ENCODE data around the gene ADAMTSL5.

The ADAMTSL5 gene

GRCh38 chr19:1495051-1495798 is 17.6 kb downstream of the ADAMTSL5 start:
- no peak for DNase-seq

DNA sequence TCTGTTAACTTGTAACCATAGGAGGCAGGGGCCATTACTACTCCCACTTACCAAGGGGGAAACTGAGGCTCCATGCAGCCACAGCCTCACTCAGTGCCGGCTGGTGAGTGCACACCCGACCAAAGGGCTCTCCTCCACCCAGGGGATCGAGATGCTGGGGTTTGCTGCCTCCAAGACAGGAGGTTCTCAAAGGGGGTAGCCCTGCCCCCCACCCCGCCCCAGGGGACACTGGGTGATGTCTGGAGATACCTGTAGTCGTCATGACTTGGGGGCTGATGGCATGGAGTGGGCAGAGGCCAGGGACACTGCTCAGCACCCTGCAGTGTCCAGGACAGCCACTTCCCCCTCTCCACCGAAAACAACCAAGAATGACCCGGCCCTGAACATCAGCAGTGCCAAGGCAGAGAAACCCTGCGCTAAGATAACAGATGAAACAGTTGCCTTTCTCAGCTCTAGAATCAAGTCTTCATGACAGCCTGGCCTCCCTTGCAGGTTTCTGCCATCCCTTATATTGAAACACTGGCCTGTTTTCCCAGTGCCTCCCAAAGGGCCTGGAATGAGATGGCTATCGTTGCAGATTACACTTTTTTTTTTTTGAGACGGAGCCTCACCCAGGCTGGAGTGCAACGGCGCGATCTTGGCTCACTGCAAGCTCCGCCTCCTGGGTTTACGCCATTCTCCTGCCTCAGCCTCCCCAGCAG is 18.6 kb downstream of the ADAMTSL5 start:
- no peak for DNase-seq

GRCh38 chr19:1492474-1493006 is 20.3 kb downstream of the ADAMTSL5 start:
- no peak for DNase-seq

DNA sequence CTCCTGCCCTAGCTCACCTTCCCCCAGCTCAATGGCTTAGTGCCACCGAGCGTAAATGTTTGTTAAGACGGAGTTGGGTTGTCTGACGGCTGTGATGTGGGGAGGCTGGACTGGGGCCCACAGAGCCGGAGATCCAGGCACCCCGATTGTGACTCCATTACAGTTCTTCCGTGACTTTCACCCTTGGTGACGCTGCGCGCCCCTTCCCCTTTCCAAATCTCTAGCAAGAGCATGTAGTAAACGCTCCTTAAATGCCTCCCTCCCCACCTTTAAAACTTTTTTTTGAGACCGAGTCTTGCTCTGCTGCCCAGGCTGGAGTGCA is 21.0 kb downstream of the ADAMTSL5 start:
- DNase-seq: no peak

DNA sequence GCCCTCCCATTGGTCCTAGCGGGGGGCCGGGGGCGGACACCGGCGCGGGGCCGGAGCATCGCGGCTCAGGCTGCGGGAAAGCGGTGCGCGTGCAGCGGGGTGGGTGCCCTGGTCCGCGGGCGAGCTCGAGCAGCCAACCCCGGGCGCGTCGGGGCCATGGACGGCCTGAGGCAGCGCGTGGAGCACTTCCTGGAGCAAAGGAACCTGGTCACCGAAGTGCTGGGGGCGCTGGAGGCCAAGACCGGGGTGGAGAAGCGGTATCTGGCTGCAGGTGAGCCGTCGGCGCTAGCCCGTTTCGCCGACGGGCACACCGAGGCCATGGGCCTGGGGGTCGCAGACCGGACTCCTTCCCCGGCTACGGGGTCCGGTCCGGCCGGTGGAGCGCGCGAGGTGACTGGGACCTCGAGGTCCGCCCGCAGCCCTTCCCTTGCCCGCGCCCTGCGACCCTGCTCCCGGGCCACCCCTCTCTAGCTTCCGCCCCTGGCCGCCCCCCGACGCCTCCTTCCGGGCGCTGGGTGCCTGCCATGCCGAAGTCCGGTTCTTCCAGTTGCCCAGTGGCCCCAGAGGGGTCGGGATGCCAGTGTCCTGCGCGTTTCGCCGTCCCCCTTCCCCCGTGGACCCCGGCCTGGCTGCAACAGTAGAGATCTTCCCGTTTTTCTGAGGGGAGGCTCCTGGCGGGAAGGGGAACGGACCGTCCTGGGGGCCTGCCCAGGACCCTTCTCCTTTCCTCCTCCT is 21.5 kb downstream of the ADAMTSL5 start, which contains the start of gene REEP6:
TSS of gene REEP6 (plus strand) at position 68 of the 735 bp plus-strand sequence. CDS start at position 157, 89 bp downstream.
- no peak for DNase-seq

- DNase-seq: peak; percentile 93 to 96
Measured at GRCh38 chr19:1490311-1491113, 22.3 kb downstream of the ADAMTSL5 start, which contains the start of gene PCSK4. Gene PCSK4 (minus strand): TSS chr19:1490350. CDS start chr19:1490346, 4 bp downstream.

DNA sequence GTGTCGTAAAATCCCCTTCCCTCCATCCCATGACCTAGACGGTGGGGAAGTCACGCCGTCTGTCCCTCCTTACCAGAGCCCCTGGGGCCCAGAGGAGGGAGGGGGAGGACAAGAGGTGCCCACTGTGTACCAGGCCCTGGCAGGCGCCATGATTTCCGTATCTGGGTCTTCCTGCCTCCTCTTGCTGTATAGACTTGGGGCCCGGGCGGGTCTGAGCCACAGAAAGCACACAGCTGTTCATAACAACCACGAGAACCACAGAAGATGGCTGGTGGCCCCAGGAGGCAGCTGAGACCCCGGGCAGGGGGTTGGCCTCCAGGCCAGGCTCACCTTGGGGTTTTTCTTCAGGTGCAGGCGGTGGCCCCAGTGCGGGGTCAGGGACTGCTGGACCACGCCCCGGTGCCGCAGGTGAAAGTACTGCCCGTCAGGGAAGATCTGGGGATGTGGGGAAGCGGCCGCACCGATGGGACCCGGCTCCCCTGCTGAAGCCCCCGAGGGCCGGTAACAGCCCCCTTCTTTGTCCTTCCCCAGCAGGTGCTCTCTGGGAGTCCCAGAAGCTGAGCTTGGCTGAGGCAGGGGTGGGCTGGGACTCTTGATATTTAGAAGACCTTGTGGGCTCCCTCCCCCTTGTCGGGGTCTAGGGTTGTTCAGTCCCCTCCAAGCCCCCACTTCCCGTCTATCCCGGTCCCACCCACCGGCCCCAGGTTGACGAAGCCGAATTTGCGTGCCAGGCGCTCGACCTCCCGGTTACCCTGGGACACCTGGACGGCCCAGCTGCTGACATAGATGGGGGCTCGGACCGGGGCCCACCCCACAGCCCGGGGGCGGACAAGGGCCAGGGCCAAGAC is 23.1 kb downstream of the ADAMTSL5 start:
- no peak for DNase-seq

- DNase-seq: no peak
Measured at GRCh38 chr19:1488282-1488601, 24.6 kb downstream of the ADAMTSL5 start.

DNA sequence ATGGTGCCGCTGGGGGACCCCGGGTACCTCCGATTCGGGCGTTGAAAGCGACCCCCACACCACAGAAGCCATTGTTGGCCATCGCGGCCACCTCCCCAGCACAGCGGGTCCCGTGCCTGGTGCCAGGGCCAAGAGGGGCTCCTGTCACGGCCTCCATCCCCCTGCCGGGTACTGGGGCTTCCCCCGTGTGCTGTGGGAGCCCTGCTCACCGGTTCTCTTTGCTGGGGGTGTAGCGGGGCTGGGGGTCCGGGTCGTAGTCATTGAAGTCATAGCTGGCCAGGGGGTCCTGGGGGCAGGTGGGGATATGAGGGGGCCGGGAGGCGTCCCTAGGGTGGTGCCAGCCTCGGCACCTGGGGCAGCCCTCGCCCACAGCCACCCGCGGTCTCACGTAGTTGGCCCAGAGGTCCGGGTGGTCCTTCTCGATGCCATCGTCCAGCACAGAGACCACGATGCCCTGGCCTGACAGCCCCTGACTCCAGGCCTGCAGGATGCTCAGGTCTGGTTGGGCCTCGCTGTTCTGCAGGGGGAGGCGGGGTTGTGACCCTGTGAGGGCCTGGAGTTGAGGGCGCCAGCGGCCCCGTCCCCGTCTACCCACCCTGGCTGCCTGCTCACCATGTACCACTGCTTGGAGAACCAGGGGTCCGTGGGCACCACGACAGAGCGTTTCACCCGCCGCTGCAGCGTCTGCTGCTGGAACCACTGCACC is 25.1 kb downstream of the ADAMTSL5 start:
- DNase-seq: no peak

- no peak for DNase-seq
Measured at GRCh38 chr19:1486720-1487575, 25.9 kb downstream of the ADAMTSL5 start.

DNA sequence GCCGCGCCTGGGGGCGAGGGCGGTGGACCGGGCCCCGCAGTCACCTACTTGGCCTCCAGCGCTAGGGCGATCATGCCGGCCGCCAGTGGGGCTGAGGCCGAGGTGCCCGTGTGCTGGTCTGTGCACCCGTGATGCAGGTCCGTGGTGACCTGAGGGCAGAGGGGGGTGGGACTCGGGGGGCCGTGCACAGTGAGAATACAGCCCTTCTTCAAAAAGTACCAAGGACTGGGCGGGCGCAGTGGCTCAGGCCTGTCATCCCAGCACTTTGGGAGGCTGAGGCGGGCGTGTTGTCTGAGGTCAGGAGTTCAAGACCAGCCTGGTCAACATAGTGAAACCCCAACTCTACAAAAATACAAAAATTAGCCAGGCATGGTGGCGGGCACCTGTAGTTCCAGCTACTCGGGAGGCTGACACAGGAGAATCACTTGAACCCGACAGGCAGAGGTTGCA is 28.8 kb downstream of the ADAMTSL5 start:
- DNase-seq: no peak

- no peak for DNase-seq
Measured at GRCh38 chr19:1483131-1483978, 29.5 kb downstream of the ADAMTSL5 start.

DNA sequence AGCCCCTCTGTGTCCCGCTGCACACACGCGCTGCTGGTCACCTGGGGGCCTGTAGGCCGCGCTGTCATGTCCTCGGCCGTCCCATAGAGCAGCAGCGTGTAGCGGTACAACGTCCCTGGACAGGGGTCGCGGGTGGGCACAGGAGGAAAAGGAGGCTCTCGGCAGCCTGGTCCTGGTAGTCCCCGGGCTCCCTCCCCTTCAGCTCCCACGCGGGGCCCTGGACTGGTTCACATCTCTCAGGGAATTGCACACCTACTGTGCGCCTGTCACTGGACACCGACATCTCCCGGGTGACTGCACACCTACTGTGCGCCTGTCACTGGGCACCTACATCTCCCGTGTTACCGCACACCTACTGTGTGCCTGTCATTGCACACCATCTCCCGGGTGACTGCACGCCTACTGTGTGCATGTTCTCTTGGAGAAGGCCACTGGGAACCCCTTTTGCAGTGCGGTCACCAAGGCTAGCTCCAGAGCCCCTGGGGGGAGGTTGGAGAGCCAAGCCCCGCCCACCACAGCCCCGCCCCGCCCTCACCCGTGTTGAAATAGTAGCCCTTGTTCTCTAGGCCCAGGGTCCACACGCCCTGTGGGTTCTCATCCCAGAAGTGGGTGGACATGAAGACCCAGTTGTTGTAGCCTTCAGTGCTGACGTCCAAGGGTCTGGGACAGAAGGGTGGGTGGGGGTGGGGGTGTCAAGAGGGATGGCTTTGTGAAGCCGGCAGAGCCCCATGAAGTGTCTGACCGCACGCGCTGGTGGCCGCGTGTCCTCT is 30.3 kb downstream of the ADAMTSL5 start:
- DNase-seq: no peak

DNA sequence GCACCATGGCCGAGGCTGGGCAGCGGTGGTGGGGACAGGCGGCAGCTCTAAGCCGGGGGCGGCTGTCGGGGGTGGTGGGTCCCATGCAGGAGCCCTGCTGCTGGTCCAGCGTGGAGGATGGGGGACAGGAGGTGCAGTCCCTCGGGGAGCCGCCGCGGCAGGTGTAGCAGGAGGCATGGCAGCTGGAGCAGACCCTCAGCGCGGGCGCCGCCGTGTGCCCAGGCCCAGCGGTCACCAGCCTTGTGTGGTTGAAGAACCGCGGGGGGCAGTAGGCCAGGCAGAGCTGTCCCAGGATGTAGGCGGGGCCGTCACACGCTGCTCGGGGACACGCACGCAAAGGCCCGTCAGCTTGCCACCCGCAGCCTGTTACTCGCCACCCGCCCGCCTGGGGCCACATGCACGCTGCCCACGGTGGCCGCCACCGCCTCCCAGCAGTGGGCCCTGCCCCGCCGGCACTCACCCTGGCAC is 30.9 kb downstream of the ADAMTSL5 start:
- DNase-seq: no peak

DNA sequence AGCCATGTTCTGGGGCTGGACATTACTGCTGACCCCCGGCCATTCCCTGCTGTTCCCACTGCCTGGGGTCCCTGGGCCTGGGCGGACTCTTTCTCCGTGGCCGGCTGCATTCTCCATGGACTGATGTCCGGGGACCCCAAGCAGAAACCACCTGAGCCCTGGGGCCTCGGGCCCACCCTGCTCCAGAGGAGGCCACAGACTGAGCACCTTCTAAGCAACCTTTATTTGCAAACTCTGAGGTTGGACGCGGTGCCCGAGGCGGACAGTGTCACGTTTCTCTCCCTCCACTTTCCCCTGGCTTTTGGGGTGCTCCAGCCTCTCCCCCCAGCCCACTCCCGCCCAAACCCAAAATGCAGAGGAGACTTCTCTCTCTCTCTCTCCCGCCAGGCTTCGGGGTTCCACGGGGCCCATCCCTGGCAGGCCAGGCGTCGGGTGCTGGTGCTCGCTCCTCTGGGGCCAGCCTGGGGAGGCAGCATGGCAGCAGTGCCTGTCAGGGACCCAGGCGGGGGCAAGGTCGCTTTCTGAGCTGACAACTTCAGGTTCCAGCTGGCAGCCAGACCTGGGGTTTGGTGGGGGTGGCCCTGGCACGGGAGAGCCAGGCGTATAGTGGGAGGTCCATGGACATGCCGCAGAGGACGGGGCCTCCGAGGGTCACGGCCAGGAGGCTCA is 31.5 kb downstream of the ADAMTSL5 start:
- no peak for DNase-seq

DNA sequence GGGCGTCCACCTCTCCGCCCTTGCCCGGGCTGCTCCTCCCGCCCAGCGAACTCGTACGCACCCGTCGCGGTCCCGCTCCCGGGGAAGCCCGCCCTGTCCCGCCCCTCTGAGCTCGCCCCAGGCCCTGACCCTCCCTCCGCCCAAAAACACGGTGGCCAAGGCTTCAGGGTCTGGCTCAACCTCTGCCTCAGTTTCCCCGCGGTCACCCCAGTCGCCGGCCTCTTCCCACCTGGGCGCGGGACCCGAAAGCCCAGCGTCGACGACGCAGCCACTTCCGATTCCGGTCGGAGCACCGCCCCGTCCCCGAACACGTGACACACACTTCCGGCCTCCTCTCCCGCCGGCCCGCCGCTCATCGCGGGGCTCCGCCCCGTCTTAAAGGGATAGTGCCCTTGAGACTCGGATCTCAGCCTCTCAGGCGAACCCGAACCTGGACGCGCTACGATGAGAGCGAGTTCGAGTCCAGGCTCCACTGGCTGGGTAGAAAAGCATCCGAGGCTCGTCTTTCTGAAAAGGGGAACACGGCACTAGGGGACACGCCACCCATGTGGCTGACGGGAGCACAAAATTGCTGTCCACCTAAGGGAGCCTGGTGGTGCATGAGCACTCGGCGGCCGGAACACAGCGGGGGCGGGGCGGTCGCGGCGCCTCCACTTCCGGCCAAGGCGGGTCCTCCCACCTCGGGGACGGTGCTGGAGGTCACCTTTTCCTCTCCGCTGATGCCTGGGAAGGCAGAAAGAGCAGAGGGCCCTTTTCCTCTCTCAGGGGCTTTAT is 33.7 kb downstream of the ADAMTSL5 start, which contains the start of gene C19orf25:
TSS of gene C19orf25 (minus strand) at position 282 of the 774 bp plus-strand sequence. CDS start 312 bp downstream, outside the sequence.
- peak; percentile 88 to 91 for DNase-seq
